Testis (tissue), 3 donors: ENCODE data around the gene TNRC18. TPM values are rescaled to one million over a fixed set of nuclear protein-coding genes. Genes with fewer than 3 reads are reported as not detected.
A peak's percentile ranks its signal among the peaks of the same experiment; 100 is the strongest.

Experiments
- DNase-seq: peaks from one replicate; pipeline ENCODE4 v3.0.0-alpha.2; 2019
- H3K27ac ChIP-seq, 2 donors: fragments of 200-600 bp; sonication (generic); one replicate each; pipeline ENCODE4 v1.5.1; 2019
- H3K27me3 ChIP-seq: fragments of 200-600 bp; sonication (generic); one replicate; pipeline ENCODE4 v1.5.1; 2019
- H3K36me3 ChIP-seq: fragments of 200-600 bp; sonication (generic); one replicate; pipeline ENCODE4 v1.5.1; 2017; ENCODE audit warnings: low read depth; ENCODE audit errors: missing control alignments
- H3K4me1 ChIP-seq: fragments of 200-600 bp; sonication (generic); one replicate; pipeline ENCODE4 v1.5.1; 2019
- H3K4me3 ChIP-seq, 2 donors: fragments of 200-600 bp; sonication (generic); one replicate each; pipeline ENCODE4 v1.5.1; 2017 to 2019
- H3K9me3 ChIP-seq: fragments of 200-600 bp; sonication (generic); one replicate; pipeline ENCODE4 v1.5.1; 2017
- CTCF ChIP-seq, 3 experiments: fragments of 450-650 bp in 2 of 3; fragments of 200-600 bp in 1 of 3; sonication (generic) in 1 of 3; IDR thresholded peaks; one replicate each; pipeline ENCODE4 v1.5.1; 2016 to 2019; ENCODE audit warnings: antibody characterized with exemption in 3 of 3, mild to moderate bottlenecking in 2 of 3, moderate library complexity in 1 of 3
- POLR2A ChIP-seq: fragments of 450-650 bp; IDR thresholded peaks from one replicate; pipeline ENCODE4 v1.6.1; 2017; ENCODE audit warnings: antibody characterized with exemption, mild to moderate bottlenecking, moderate library complexity
- WGBS, 2 donors: methylation state at CpG; one replicate each; pipeline ENCODE4 v1.1.5; 2018; 5-methylcytosine and 5-hydroxymethylcytosine counted together
- intact Hi-C: fragments of 100-400 bp; cut with DNase I; formaldehyde crosslinking; loops from one replicate; pipeline ENCODE4 v1.15.1; 2023; ENCODE audit warnings: low total_unique reads
- polyA plus RNA-seq: library from polyadenylated mRNA; stranded (reverse); fragments of 350-450 nt; fragmentation: Illumina TruSeq; extraction: RNeasy Lipid Tissue Mini Kit (QIAGEN cat#74804); gene quantifications from one replicate; pipeline ENCODE4 v1.2.3, GENCODE V29; 2014; ENCODE audit warnings: low read depth, low replicate concordance; ENCODE audit not compliant: insufficient read depth
- total RNA-seq, 2 donors: library from RNA; depleted of rRNA; stranded (reverse); fragments of >200 nt; gene quantifications; one replicate each; pipeline ENCODE4 v1.2.3, GENCODE V29; 2016

The TNRC18 gene
- total and polyA plus RNA-seq, 3 donors from 2014 or later, result 56.2 to 128 (median 117) TPM

GRCh38 chr7:5448378-5449037, 24.9 kb upstream of the TNRC18 start:
- Histone ChIP-seq H3K4me1 (peaks cover 8% of the 10 kb centered on the region), H3K4me3 (no peak overlapping the region), H3K27ac (no peak overlapping the region), H3K9me3 (no peaks in the 10 kb centered on the region), H3K27me3 (no peaks in the 10 kb centered on the region), H3K36me3 (no peaks in the 10 kb centered on the region)
- 76 to 78% methylated on average over 13 to 15 of the region's 15 CpGs for WGBS, 2 donors
- TF ChIP-seq CTCF (IDR thresholded peaks at IDR 0.05) (no peak), POLR2A (no peak)
- intact Hi-C loops, result no loop called here
- no peak for DNase-seq

- intact Hi-C loops, result no loop called here
- peak; percentile 72 for DNase-seq
Observed at GRCh38 chr7:5445981-5446594, 22.5 kb upstream of the TNRC18 start.

GRCh38 chr7:5443678-5444077, 20.0 kb upstream of the TNRC18 start:
- WGBS, 2 donors, result 61 to 78% methylated on average over 14 to 16 of the region's 16 CpGs
- H3K9me3 ChIP-seq, result no peaks in the 10 kb centered on the region
- H3K36me3 ChIP-seq, result no peaks in the 10 kb centered on the region
- DNase-seq, result no peak
- no peaks in the 10 kb centered on the region for H3K27me3 ChIP-seq
- H3K4me1 ChIP-seq, result peaks cover 8% of the 10 kb centered on the region
- intact Hi-C loops, result no loop called here
- no peak overlapping the region for H3K27ac ChIP-seq
- no peak overlapping the region for H3K4me3 ChIP-seq
- TF ChIP-seq CTCF (IDR thresholded peaks at IDR 0.05) (no peak), POLR2A (no peak)

More at GRCh38 chr7:5445981-5446594, 22.5 kb upstream of the TNRC18 start:
- peak overlapping the region; percentile 31 to 50 for H3K27ac ChIP-seq
- H3K27me3 ChIP-seq, result no peaks in the 10 kb centered on the region
- no peak overlapping the region for H3K4me3 ChIP-seq
- TF ChIP-seq CTCF (IDR thresholded peaks at IDR 0.05) (no peak), POLR2A (no peak)
- 38 to 39% methylated on average over 10 to 19 of the region's 19 CpGs for WGBS, 2 donors
- H3K36me3 ChIP-seq, result no peaks in the 10 kb centered on the region
- H3K9me3 ChIP-seq, result no peaks in the 10 kb centered on the region
- peaks cover 8% of the 10 kb centered on the region for H3K4me1 ChIP-seq

GRCh38 chr7:5442757-5443305, 19.2 kb upstream of the TNRC18 start:
- intact Hi-C loops, result no loop called here
- no peaks in the 10 kb centered on the region for H3K36me3 ChIP-seq
- no peak overlapping the region for H3K4me3 ChIP-seq
- peaks cover 8% of the 10 kb centered on the region for H3K4me1 ChIP-seq
- H3K27ac ChIP-seq, result no peak overlapping the region
- H3K27me3 ChIP-seq, result no peaks in the 10 kb centered on the region
- TF ChIP-seq POLR2A (no peak), CTCF (IDR thresholded peaks at IDR 0.05) (no peak)
- 89 to 93% methylated on average over 14 to 20 of the region's 20 CpGs for WGBS, 2 donors
- DNase-seq, result no peak
- H3K9me3 ChIP-seq, result no peaks in the 10 kb centered on the region
